DND-41 (cell line): ENCODE measurements around the gene RNF144B.
"Not testable (repeated sequence)": the region's sequence is repeated elsewhere in the genome, so short reads cannot be mapped to it uniquely, and the experiment has no call there.

Experiments
- ATAC-seq: fragments of 200-7000 bp; cut with Tn5 transposase; 3 replicates; pipeline ENCODE4 v1.9.1; 2021; ENCODE audit warnings: low read depth; ENCODE audit not compliant: insufficient read depth
- DNase-seq: peaks from one replicate; pipeline ENCODE4 v3.0.0-alpha.2; 2020
- H2AFZ ChIP-seq: 2 replicates; pipeline ENCODE4 v1.6.0; 2012; ENCODE audit warnings: low read depth, low read length
- H3K27ac ChIP-seq: 2 replicates; pipeline ENCODE4 v1.5.1; 2012; ENCODE audit warnings: low read length, inconsistent platforms
- H3K27me3 ChIP-seq: fragments of 200-600 bp; sonication (generic); 2 replicates; pipeline ENCODE4 v1.6.0; 2012; ENCODE audit warnings: low read length, mild to moderate bottlenecking, inconsistent platforms; ENCODE audit not compliant: insufficient read depth, poor library complexity
- H3K36me3 ChIP-seq: 2 replicates; pipeline ENCODE4 v1.5.1; 2012; ENCODE audit warnings: low read length, inconsistent platforms; ENCODE audit not compliant: insufficient read depth
- H3K4me1 ChIP-seq: 2 replicates; pipeline ENCODE4 v1.5.1; 2012; ENCODE audit warnings: mild to moderate bottlenecking, low read length; ENCODE audit not compliant: insufficient read depth
- H3K4me2 ChIP-seq: 2 replicates; pipeline ENCODE4 v1.6.0; 2012; ENCODE audit warnings: mild to moderate bottlenecking, moderate library complexity, low read length, inconsistent platforms; ENCODE audit not compliant: insufficient read depth
- H3K4me3 ChIP-seq, 2 experiments: fragments of 200-600 bp in 1 of 2; shearing (Covaris generic) in 1 of 2; 2 replicates each; pipeline ENCODE4 v1.5.1; 2012 to 2016; ENCODE audit warnings: inconsistent platforms in 2 of 2, low read length in 2 of 2, mild to moderate bottlenecking in 2 of 2, low read depth in 1 of 2, moderate library complexity in 1 of 2
- H3K79me2 ChIP-seq: 2 replicates; pipeline ENCODE4 v1.6.0; 2012; ENCODE audit warnings: low read length, inconsistent platforms; ENCODE audit not compliant: insufficient read depth
- H3K9ac ChIP-seq: 2 replicates; pipeline ENCODE4 v1.6.0; 2012; ENCODE audit warnings: low read depth, mild to moderate bottlenecking, inconsistent platforms, low read length, moderate library complexity
- H3K9me3 ChIP-seq: 2 replicates; pipeline ENCODE4 v1.5.1; 2012; ENCODE audit warnings: low read length, moderate library complexity, mild to moderate bottlenecking, inconsistent platforms; ENCODE audit not compliant: insufficient read depth, severe bottlenecking
- H4K20me1 ChIP-seq: 2 replicates; pipeline ENCODE4 v1.6.0; 2012; ENCODE audit warnings: low read length; ENCODE audit not compliant: insufficient read depth
- EZH2 ChIP-seq: IDR thresholded peaks from 3 replicates; pipeline ENCODE4 v1.6.1; 2012; ENCODE audit warnings: borderline replicate concordance, low read depth, mild to moderate bottlenecking, moderate library complexity, low read length, inconsistent platforms; ENCODE audit not compliant: severe bottlenecking
- TF ChIP-seq, protein P1 (sequence below): IDR thresholded peaks from 2 replicates; pipeline ENCODE4 v1.5.1; 2012; ENCODE audit warnings: borderline replicate concordance, low read length, moderate library complexity, mild to moderate bottlenecking; ENCODE audit not compliant: poor library complexity, severe bottlenecking; ENCODE audit errors: extremely low read depth

Gene RNF144B

DNA sequence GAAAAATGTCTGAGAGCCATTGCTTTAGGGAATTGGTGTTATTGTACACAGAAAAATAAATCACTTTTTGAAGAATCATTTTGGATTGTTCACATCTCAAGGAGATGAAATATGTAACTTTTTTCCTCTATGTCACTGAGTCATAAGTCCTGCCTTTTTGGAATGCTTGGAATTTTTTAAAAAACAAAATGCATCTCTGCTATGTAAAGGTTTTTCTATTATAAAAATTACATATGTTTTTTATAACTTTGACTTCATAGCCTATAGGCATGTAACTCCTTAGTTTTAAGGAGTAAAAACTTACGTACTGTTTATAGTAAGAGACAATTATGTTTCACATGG, 8.7 kb downstream of the RNF144B start:
- H2AFZ ChIP-seq, result no peak overlapping the region
- H3K27me3 ChIP-seq, result no peaks in the 10 kb centered on the region
- H3K9me3 ChIP-seq, result no peaks in the 10 kb centered on the region
- no peaks in the 10 kb centered on the region for H4K20me1 ChIP-seq
- DNase-seq (no peak), ATAC-seq (no peak)
- no peak overlapping the region for H3K27ac ChIP-seq
- no peaks in the 10 kb centered on the region for H3K79me2 ChIP-seq
- no peak overlapping the region for H3K4me3 ChIP-seq
- TF ChIP-seq EZH2, result no peak
- TF ChIP-seq, protein P1, sequence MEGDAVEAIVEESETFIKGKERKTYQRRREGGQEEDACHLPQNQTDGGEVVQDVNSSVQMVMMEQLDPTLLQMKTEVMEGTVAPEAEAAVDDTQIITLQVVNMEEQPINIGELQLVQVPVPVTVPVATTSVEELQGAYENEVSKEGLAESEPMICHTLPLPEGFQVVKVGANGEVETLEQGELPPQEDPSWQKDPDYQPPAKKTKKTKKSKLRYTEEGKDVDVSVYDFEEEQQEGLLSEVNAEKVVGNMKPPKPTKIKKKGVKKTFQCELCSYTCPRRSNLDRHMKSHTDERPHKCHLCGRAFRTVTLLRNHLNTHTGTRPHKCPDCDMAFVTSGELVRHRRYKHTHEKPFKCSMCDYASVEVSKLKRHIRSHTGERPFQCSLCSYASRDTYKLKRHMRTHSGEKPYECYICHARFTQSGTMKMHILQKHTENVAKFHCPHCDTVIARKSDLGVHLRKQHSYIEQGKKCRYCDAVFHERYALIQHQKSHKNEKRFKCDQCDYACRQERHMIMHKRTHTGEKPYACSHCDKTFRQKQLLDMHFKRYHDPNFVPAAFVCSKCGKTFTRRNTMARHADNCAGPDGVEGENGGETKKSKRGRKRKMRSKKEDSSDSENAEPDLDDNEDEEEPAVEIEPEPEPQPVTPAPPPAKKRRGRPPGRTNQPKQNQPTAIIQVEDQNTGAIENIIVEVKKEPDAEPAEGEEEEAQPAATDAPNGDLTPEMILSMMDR, result no peak
- H3K9ac ChIP-seq, result no peak overlapping the region
- no peak overlapping the region for H3K4me2 ChIP-seq
- H3K36me3 ChIP-seq, result no peaks in the 10 kb centered on the region
- H3K4me1 ChIP-seq, result no peaks in the 10 kb centered on the region

DNA sequence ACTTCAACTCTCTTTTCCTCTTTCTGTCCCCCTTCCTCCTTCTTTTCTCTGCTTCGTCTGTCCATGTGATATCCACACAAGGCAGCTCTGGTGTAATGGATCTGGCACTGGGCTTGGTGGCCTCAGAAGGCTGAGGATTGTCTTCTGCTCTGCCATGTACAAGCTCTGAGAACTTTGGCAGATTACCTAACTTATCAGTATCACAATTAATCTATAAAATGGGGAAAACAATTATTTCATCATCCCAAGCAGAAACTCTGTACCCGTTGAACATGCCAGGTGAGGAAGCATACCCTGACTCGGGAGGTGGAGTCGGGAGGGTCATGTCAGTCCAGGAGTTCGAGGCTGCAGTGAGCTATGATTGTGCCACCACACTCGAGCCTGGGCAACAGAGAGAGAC, 10.6 kb downstream of the RNF144B start:
- no peak overlapping the region for H2AFZ ChIP-seq
- no peak overlapping the region for H3K4me2 ChIP-seq
- no peaks in the 10 kb centered on the region for H3K9me3 ChIP-seq
- TF ChIP-seq, protein P1, result no peak
- no peak for TF ChIP-seq EZH2
- no peak overlapping the region for H3K9ac ChIP-seq
- no peaks in the 10 kb centered on the region for H3K36me3 ChIP-seq
- ATAC-seq (no peak), DNase-seq (no peak)
- no peak overlapping the region for H3K27ac ChIP-seq
- H3K4me3 ChIP-seq, result no peak overlapping the region
- H3K4me1 ChIP-seq, result no peaks in the 10 kb centered on the region
- no peaks in the 10 kb centered on the region for H3K79me2 ChIP-seq
- no peaks in the 10 kb centered on the region for H3K27me3 ChIP-seq
- no peaks in the 10 kb centered on the region for H4K20me1 ChIP-seq

DNA sequence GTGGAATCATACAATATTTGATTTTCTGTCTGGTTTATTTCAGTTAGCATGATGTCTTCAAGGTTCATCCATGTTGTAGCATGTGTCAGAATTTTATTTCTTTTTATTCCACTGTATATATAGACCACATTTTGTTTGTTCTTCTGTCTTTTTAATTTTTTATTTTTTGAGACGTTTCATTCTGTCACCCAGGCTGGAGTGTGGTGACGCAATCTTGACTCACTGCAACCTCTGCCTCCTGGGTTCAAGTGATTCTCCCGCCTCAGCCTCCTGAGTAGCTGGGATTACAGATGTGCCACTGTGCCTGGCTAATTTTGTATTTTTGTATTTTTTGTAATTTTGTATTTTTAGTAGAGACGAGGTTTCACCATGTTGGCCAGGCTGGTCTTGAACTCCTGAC, 11.1 kb downstream of the RNF144B start:
- not testable (repeated sequence) for ATAC-seq, H3K36me3 ChIP-seq, H3K27ac ChIP-seq, DNase-seq, H4K20me1 ChIP-seq, H3K9me3 ChIP-seq, H2AFZ ChIP-seq, H3K4me2 ChIP-seq, H3K4me3 ChIP-seq, H3K9ac ChIP-seq, H3K79me2 ChIP-seq, H3K4me1 ChIP-seq, H3K27me3 ChIP-seq

DNA sequence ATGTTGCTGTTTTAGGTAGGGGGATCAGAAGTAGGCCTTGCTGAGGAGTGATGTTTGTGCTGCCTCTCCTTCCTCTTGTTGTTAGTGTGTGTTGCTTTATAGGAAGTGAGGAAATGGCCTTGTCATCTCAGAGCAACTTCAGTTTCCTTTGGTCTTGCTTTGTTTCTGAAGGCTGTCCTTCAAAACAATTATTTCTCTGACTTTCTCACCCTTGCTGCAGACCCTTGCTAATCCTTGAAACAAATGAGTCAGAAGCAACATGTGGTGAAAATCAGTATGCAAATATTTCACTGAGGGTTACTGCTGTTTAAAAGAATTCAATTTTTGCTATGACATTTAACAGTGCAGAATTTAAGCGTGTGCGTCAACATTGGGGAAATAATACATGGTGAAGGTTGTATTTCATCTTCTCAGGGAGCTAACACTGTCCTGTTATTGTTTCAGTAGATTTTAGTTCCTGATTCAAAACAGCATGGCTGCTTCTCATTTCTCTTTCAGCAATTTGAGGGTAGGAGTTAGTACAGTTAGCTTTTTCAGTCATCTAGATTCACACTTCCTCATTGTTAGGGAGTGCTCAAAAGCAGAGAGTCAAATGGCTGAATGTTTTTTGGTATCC, 13.8 kb downstream of the RNF144B start:
- ATAC-seq (no peak), DNase-seq (no peak)
- TF ChIP-seq, protein P1, result no peak
- TF ChIP-seq EZH2, result no peak
- no peaks in the 10 kb centered on the region for H3K79me2 ChIP-seq
- no peaks in the 10 kb centered on the region for H3K36me3 ChIP-seq
- no peaks in the 10 kb centered on the region for H3K4me1 ChIP-seq
- H3K9me3 ChIP-seq, result no peaks in the 10 kb centered on the region
- no peaks in the 10 kb centered on the region for H4K20me1 ChIP-seq
- no peak overlapping the region for H3K9ac ChIP-seq
- no peak overlapping the region for H3K4me3 ChIP-seq
- no peak overlapping the region for H3K27ac ChIP-seq
- H3K27me3 ChIP-seq, result no peaks in the 10 kb centered on the region
- no peak overlapping the region for H3K4me2 ChIP-seq
- H2AFZ ChIP-seq, result no peak overlapping the region

DNA sequence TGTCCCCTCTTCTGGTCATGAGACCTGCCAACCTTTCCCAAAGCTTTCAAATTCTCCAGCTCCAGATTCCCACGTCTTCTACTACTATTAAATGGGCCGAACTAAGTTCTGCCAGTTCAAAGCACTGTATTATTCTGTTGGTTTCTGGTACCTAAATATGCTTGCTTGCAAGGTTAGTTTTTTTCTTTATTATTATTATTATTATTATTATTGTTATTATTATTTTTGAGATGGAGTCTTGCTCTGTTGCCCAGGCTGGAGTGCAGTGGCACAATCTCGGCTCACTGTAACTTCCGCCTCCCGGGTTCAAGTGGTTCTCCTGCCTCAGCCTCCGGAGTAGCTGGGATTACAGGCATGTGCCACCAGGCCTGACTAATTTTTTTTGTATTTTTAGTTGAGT, 17.8 kb downstream of the RNF144B start:
- H3K36me3 ChIP-seq, H3K27ac ChIP-seq, H3K9ac ChIP-seq, H4K20me1 ChIP-seq, H3K4me1 ChIP-seq, H3K9me3 ChIP-seq, H3K79me2 ChIP-seq, H2AFZ ChIP-seq, H3K4me2 ChIP-seq, DNase-seq, H3K4me3 ChIP-seq, H3K27me3 ChIP-seq, ATAC-seq: not testable (repeated sequence)
